PC-3 (cell line): Measurements from ENCODE around the gene AEBP1.

Experiments
- EZH2 ChIP-seq: fragments of 300-600 bp; sonication (generic); IDR thresholded peaks from one replicate; pipeline ENCODE4 v1.6.1; 2017; ENCODE audit warnings: antibody characterized with exemption, mild to moderate bottlenecking, low read length; ENCODE audit not compliant: unreplicated experiment
- TF ChIP-seq, protein P1 (sequence below): fragments of 300-600 bp; sonication (generic); conservative IDR thresholded peaks from 2 replicates; pipeline ENCODE4 v1.5.1; 2017; ENCODE audit warnings: antibody characterized with exemption, low read depth, mild to moderate bottlenecking, low read length

DNA sequence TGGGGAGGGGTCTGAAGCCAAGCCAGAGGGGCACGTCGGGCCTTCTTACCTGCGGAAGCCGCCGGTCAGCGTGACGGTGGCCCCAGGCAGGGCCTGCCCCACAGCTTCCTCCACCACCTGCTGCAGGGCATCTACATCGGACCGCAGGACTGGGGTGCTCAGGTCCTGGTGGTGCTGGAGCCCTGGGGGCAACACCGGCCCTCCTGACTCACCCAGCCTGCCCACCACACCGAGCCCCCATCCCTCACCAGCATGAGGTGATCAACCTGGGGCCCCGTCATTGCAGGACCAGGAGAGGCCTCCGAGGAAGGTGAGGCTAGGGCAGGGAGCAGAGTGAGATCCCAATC is 29.8 kb upstream of the AEBP1 start:
- no peak for TF ChIP-seq EZH2
- TF ChIP-seq, protein P1, sequence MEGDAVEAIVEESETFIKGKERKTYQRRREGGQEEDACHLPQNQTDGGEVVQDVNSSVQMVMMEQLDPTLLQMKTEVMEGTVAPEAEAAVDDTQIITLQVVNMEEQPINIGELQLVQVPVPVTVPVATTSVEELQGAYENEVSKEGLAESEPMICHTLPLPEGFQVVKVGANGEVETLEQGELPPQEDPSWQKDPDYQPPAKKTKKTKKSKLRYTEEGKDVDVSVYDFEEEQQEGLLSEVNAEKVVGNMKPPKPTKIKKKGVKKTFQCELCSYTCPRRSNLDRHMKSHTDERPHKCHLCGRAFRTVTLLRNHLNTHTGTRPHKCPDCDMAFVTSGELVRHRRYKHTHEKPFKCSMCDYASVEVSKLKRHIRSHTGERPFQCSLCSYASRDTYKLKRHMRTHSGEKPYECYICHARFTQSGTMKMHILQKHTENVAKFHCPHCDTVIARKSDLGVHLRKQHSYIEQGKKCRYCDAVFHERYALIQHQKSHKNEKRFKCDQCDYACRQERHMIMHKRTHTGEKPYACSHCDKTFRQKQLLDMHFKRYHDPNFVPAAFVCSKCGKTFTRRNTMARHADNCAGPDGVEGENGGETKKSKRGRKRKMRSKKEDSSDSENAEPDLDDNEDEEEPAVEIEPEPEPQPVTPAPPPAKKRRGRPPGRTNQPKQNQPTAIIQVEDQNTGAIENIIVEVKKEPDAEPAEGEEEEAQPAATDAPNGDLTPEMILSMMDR = no peak
